HG02571 (cell line): ENCODE results near the gene CCNJL.
"Not testable (repeated sequence)": the region's sequence is repeated elsewhere in the genome, so short reads cannot be mapped to it uniquely, and the experiment has no call there.

Experiments
- ATAC-seq: cut with Tn5 transposase; IDR thresholded peaks from one replicate; pipeline ENCODE4 v1.9.1; 2021; ENCODE audit warnings: mild to moderate bottlenecking, moderate library complexity; ENCODE audit not compliant: unreplicated experiment

CCNJL gene

GRCh38 chr5:160262151-160263074 lies 50.0 kb downstream of the CCNJL start:
- no peak for ATAC-seq

GRCh38 chr5:160260881-160261815 lies 51.2 kb downstream of the CCNJL start:
- no peak for ATAC-seq

- ATAC-seq: no peak
Observed at GRCh38 chr5:160260006-160260775, 52.2 kb downstream of the CCNJL start.

DNA sequence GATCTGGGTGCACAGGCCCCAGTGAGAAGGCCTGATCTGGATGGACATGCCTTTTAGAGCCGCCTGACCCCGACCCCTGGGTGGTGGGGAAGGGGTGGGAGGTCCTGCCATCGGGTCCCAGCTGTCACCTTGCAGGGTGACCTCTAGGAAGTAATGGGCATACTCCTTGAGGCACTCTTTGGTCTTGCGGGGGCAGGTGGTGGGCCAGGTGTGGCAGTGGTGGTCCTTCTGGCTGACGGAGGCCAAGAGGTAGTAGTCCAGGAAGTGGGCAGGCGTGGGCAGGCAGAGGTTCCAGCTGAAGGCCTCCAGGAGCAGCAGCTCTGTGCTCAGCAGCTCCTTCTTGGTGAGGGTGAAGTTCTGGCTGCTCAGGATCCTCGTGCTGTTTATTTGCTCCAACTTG lies 53.0 kb downstream of the CCNJL start:
- ATAC-seq: no peak

DNA sequence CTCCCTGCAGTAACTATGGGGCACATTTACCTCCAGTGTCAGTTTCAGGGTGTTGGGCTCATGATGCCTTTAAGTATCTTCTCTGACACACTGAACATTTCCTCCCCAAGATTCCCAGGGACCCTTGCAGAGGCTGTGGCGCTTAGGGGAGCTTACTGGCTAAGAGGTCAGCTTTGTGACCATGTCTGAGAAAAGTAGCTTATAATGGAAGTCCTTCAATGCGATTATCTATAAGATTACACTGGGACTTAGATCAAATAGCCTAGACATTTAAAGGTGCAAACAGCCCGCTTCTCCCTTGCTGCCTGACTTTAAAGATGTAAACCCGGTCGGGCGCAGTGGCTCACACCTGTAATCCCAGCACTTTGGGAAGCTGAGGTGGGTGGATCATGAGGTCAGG lies 57.7 kb downstream of the CCNJL start:
- ATAC-seq: no peak

- ATAC-seq: no peak
Observed at GRCh38 chr5:160253441-160253840, 58.9 kb downstream of the CCNJL start.

- no peak for ATAC-seq
Observed at GRCh38 chr5:160252916-160253315, 59.4 kb downstream of the CCNJL start.

GRCh38 chr5:160251406-160252155 lies 60.8 kb downstream of the CCNJL start:
- ATAC-seq: no peak

GRCh38 chr5:160250826-160251225 lies 61.5 kb downstream of the CCNJL start:
- ATAC-seq: no peak

DNA sequence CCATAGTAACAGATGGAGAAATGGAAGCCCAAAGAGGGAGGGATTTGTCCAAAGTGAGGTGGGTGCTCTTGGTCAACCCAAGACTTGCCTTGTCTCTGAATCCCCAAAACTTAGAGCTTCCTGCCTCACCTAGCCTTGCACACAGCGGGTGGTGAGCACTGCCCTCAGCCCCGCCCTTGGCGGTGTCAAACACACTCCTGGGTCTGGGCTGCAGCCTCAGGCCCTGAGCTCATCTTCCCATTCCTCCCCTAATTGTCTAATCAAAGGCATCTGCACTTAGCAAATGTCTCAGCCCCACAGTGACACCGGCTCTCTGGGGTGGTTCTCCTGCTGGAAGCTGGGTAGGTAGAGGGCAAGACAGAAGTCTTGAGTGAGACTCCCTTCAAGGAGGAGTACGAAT lies 62.1 kb downstream of the CCNJL start:
- ATAC-seq: no peak

- not testable (repeated sequence) for ATAC-seq
Observed at GRCh38 chr5:160249570-160249969, 62.8 kb downstream of the CCNJL start.

- ATAC-seq: no peak
Observed at GRCh38 chr5:160245506-160246086, 66.8 kb downstream of the CCNJL start.

- ATAC-seq: no peak
Observed at GRCh38 chr5:160242145-160242544, 70.2 kb downstream of the CCNJL start.

DNA sequence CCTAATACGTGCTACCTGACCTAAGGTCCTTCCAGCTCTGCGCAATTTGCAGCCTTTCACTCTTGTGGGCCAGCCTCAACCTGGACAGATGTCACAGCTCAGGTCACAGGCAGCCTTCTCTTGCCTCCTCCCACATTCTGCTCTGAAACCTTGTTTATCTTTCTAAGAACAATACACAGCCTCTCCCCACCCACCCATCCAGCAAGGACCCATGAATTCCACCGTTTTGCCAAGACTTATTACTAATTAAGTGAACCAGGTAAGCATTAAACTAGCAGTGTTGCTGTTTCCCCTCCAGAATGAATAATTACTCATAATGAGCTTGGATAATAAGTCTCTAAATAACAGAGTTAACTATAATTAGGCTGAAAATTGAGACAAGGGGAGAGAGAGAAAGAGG lies 72.0 kb downstream of the CCNJL start:
- no peak for ATAC-seq

GRCh38 chr5:160237571-160238093 lies 74.7 kb downstream of the CCNJL start:
- no peak for ATAC-seq

DNA sequence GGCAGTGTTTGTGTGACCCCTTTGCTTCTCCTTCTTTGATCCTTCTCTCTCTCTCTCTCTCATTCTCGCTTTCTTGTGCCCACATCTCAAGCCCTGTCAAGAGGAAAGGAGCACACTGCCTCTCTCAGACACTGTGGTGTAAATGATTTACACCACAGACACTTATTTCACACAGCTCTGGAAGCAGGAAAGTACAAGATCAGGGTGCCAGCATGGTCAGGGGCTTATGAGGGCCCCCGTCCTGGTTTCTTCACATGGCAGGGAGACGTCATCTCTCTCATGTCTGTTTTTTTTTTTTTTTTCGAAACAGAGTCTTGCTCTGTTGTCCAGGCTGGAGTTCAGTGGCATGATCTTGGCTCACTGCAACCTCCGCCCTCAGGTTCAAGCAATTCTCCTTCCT lies 76.6 kb downstream of the CCNJL start:
- no peak for ATAC-seq

DNA sequence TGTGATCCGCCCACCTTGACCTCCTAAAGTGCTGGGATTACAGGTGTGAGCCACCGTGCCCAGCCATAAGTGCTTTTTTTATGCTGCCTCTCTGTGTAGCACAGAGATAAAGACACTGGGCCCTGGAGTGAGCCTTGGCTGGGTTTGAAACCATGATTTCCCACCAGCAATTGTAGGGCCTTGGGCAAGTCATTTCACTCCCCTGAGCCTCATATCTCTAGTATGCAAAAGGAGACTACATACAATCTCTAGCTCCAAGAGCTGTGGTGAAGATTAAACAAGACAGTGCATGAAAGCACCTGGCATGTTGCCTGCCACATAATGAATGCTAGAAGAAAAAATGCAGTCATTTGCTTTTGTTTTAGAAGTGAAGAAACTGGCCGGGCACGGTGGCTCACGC lies 79.1 kb downstream of the CCNJL start:
- ATAC-seq: no peak

- ATAC-seq: no peak
Observed at GRCh38 chr5:160231783-160232342, 80.5 kb downstream of the CCNJL start.
